Measurements from ENCODE around the gene MDFIC.

DNA sequence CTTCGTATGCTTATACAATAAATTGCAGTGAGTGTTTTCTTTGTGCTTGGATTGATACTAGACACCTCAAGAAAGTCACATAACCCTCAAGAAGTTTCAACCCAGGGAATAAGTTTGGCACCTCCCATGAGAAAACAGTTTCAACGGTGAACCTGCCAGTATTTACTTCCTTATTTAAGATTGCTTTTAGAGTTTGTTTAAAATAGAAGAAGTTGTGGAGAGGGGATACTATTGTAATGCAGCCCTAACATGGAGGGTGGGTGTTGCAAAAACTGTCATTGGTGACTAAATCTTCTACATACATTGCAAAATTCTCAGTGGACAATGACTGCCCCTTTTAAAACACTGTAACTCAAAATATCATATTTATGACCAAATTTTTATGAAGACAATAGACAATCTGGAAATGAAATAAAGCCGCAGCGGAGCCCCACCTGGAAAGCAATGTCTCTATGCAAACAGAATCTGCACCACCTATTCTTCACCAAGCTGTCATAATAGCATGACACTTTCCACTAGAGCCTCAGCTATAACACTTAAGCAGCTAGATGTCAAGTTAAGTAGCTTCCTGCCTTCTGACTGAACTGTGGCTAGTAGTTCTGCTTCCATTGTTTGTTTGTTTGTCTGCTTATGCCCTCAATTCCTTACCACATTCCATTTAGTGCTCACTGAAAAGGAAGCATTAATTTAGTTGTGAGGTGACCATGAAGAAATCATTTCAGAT is 98.2 kb downstream of the MDFIC start:
- no peak for TF ChIP-seq POLR2AphosphoS5 (IDR thresholded peaks at IDR 0.05; ENCODE audit: low read depth, low read length)
- TF ChIP-seq, protein P1, sequence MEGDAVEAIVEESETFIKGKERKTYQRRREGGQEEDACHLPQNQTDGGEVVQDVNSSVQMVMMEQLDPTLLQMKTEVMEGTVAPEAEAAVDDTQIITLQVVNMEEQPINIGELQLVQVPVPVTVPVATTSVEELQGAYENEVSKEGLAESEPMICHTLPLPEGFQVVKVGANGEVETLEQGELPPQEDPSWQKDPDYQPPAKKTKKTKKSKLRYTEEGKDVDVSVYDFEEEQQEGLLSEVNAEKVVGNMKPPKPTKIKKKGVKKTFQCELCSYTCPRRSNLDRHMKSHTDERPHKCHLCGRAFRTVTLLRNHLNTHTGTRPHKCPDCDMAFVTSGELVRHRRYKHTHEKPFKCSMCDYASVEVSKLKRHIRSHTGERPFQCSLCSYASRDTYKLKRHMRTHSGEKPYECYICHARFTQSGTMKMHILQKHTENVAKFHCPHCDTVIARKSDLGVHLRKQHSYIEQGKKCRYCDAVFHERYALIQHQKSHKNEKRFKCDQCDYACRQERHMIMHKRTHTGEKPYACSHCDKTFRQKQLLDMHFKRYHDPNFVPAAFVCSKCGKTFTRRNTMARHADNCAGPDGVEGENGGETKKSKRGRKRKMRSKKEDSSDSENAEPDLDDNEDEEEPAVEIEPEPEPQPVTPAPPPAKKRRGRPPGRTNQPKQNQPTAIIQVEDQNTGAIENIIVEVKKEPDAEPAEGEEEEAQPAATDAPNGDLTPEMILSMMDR (IDR thresholded peaks at IDR 0.05) = no peak
- no peak for TF ChIP-seq SIN3A (IDR thresholded peaks at IDR 0.05; ENCODE audit: borderline replicate concordance, insufficient read depth, low read depth, low read length)
- TF ChIP-seq, protein P2, sequence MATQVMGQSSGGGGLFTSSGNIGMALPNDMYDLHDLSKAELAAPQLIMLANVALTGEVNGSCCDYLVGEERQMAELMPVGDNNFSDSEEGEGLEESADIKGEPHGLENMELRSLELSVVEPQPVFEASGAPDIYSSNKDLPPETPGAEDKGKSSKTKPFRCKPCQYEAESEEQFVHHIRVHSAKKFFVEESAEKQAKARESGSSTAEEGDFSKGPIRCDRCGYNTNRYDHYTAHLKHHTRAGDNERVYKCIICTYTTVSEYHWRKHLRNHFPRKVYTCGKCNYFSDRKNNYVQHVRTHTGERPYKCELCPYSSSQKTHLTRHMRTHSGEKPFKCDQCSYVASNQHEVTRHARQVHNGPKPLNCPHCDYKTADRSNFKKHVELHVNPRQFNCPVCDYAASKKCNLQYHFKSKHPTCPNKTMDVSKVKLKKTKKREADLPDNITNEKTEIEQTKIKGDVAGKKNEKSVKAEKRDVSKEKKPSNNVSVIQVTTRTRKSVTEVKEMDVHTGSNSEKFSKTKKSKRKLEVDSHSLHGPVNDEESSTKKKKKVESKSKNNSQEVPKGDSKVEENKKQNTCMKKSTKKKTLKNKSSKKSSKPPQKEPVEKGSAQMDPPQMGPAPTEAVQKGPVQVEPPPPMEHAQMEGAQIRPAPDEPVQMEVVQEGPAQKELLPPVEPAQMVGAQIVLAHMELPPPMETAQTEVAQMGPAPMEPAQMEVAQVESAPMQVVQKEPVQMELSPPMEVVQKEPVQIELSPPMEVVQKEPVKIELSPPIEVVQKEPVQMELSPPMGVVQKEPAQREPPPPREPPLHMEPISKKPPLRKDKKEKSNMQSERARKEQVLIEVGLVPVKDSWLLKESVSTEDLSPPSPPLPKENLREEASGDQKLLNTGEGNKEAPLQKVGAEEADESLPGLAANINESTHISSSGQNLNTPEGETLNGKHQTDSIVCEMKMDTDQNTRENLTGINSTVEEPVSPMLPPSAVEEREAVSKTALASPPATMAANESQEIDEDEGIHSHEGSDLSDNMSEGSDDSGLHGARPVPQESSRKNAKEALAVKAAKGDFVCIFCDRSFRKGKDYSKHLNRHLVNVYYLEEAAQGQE (IDR thresholded peaks at IDR 0.05; ENCODE audit: insufficient read depth in 1 of 2, low read depth in 2 of 2, low read length in 1 of 2) = no peak
